Smooth muscle cell (in vitro differentiated cells): Measurements from ENCODE around the gene SIRPD. TPM values are rescaled to one million over a fixed set of nuclear protein-coding genes. Genes with fewer than 3 reads are reported as not detected.

Experiments used
- DNase-seq: peaks from one replicate; lab custom pipeline; 2025; ENCODE audit not compliant: unreplicated experiment; lab: John Stamatoyannopoulos, UW
- H2AFZ ChIP-seq: fragments of 200-600 bp; sonication (generic); 2 replicates; pipeline ENCODE4 v1.6.0; 2016; ENCODE audit warnings: antibody characterized with exemption, low read depth, mild to moderate bottlenecking
- H3F3A ChIP-seq: fragments of 200-600 bp; sonication (generic); 2 replicates; pipeline ENCODE4 v1.6.0; 2017; ENCODE audit warnings: antibody characterized with exemption, low read depth
- H3K27ac ChIP-seq: fragments of 200-600 bp; sonication (generic); 2 replicates; pipeline ENCODE4 v1.5.1; 2016; ENCODE audit warnings: low read depth, mild to moderate bottlenecking
- H3K27me3 ChIP-seq: fragments of 200-600 bp; sonication (generic); 2 replicates; pipeline ENCODE4 v1.6.1; 2016; ENCODE audit warnings: low read depth, mild to moderate bottlenecking
- H3K36me3 ChIP-seq: fragments of 200-600 bp; sonication (generic); 2 replicates; pipeline ENCODE4 v1.5.1; 2016; ENCODE audit warnings: low read depth
- H3K4me1 ChIP-seq: fragments of 200-600 bp; sonication (generic); 2 replicates; pipeline ENCODE4 v1.5.1; 2016; ENCODE audit warnings: low read depth
- H3K4me2 ChIP-seq: fragments of 200-600 bp; sonication (generic); 2 replicates; pipeline ENCODE4 v1.6.0; 2016; ENCODE audit warnings: mild to moderate bottlenecking
- H3K4me3 ChIP-seq: fragments of 200-600 bp; sonication (generic); 2 replicates; pipeline ENCODE4 v1.5.1; 2016; ENCODE audit warnings: mild to moderate bottlenecking
- H3K79me2 ChIP-seq: fragments of 200-600 bp; sonication (generic); 2 replicates; pipeline ENCODE4 v1.6.0; 2016; ENCODE audit warnings: low read depth, mild to moderate bottlenecking
- H3K9ac ChIP-seq: fragments of 200-600 bp; sonication (generic); 2 replicates; pipeline ENCODE4 v1.6.0; 2016; ENCODE audit warnings: low read depth
- H3K9me3 ChIP-seq: fragments of 200-600 bp; sonication (generic); replicated peaks from 2 replicates; pipeline ENCODE4 v1.5.1; 2016; ENCODE audit warnings: low read depth
- H4K20me1 ChIP-seq: fragments of 200-600 bp; sonication (generic); 2 replicates; pipeline ENCODE4 v1.6.0; 2016; ENCODE audit warnings: low read depth
- WGBS: methylation state at CpG from one replicate; pipeline ENCODE4 v1.1.7; 2016; ENCODE audit warnings: low lambda C conversion rate; 5-methylcytosine and 5-hydroxymethylcytosine counted together
- polyA plus RNA-seq: library from polyadenylated mRNA; unstranded; fragments of >200 nt; fragmentation: Nextera tagmentation; extraction: Ambion mirVana; gene quantifications from 2 replicates; pipeline ENCODE4 v1.2.1, GENCODE V29; 2016
- total RNA-seq: library from RNA; depleted of rRNA; stranded (reverse); fragments of >200 nt; gene quantifications from 2 replicates; pipeline ENCODE4 v1.2.3, GENCODE V29; 2014
- TF ChIP-seq, protein P1 (sequence below): fragments of 200-600 bp; sonication (generic); IDR thresholded peaks from 2 replicates; pipeline ENCODE4 v1.5.1; 2017; ENCODE audit warnings: borderline replicate concordance, mild to moderate bottlenecking, antibody characterized with exemption; ENCODE audit not compliant: insufficient read depth, poor library complexity, severe bottlenecking

SIRPD gene
- total and polyA plus RNA-seq, 2 experiments from 2014 or later = not detected

GRCh38 chr20:1509237-1509636, 48.3 kb downstream of the SIRPD start:
- TF ChIP-seq, protein P1, sequence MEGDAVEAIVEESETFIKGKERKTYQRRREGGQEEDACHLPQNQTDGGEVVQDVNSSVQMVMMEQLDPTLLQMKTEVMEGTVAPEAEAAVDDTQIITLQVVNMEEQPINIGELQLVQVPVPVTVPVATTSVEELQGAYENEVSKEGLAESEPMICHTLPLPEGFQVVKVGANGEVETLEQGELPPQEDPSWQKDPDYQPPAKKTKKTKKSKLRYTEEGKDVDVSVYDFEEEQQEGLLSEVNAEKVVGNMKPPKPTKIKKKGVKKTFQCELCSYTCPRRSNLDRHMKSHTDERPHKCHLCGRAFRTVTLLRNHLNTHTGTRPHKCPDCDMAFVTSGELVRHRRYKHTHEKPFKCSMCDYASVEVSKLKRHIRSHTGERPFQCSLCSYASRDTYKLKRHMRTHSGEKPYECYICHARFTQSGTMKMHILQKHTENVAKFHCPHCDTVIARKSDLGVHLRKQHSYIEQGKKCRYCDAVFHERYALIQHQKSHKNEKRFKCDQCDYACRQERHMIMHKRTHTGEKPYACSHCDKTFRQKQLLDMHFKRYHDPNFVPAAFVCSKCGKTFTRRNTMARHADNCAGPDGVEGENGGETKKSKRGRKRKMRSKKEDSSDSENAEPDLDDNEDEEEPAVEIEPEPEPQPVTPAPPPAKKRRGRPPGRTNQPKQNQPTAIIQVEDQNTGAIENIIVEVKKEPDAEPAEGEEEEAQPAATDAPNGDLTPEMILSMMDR = no peak
- no peaks in the 10 kb centered on the region for H3K36me3 ChIP-seq
- H3K4me2 ChIP-seq = no peak overlapping the region
- no peak for DNase-seq
- H3F3A ChIP-seq = no peaks in the 10 kb centered on the region
- 52% methylated on average over 9 of the region's 9 CpGs for WGBS
- H3K27ac ChIP-seq = no peak overlapping the region
- no peaks in the 10 kb centered on the region for H3K79me2 ChIP-seq
- H3K9ac ChIP-seq = no peak overlapping the region
- no peaks in the 10 kb centered on the region for H4K20me1 ChIP-seq
- H3K4me1 ChIP-seq = no peaks in the 10 kb centered on the region
- no peak overlapping the region for H3K4me3 ChIP-seq
- peaks cover 12% of the 10 kb centered on the region for H3K27me3 ChIP-seq
- H3K9me3 ChIP-seq = no peaks in the 10 kb centered on the region
- no peak overlapping the region for H2AFZ ChIP-seq

DNA sequence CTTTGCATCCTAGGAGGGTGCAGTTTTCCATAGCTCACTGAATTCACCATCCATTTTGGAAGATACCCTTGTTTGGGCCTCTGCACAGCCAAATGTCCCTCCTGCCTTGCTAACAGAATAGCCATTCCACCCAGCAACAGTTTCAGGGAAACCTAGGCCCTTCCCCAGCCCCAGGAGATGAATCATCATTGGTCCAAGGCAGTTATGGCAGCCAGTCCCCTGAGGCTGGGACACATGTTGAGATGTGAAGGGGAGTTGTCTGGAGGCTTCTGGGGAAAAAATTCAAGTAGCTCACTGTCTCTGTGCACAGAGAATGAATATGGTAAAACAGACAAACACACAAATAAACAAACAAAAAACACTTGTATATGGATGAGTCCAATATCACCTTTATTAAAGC, 48.9 kb downstream of the SIRPD start:
- Histone ChIP-seq H3F3A (no peaks in the 10 kb centered on the region), H2AFZ (no peak overlapping the region), H3K9ac (no peak overlapping the region), H3K4me1 (no peaks in the 10 kb centered on the region), H3K4me2 (no peak overlapping the region), H3K9me3 (no peaks in the 10 kb centered on the region), H4K20me1 (no peaks in the 10 kb centered on the region), H3K27ac (no peak overlapping the region), H3K79me2 (no peaks in the 10 kb centered on the region), H3K36me3 (no peaks in the 10 kb centered on the region), H3K4me3 (no peak overlapping the region), H3K27me3 (peaks cover 12% of the 10 kb centered on the region)
- TF ChIP-seq, protein P1 = no peak
- DNase-seq = no peak

GRCh38 chr20:1507276-1507675, 50.2 kb downstream of the SIRPD start:
- no peak overlapping the region for H2AFZ ChIP-seq
- TF ChIP-seq, protein P1 = no peak

GRCh38 chr20:1505871-1506270, 51.6 kb downstream of the SIRPD start:
- no peak for DNase-seq
- H4K20me1 ChIP-seq = no peaks in the 10 kb centered on the region
- H3K4me2 ChIP-seq = no peak overlapping the region
- H3K9me3 ChIP-seq = no peaks in the 10 kb centered on the region
- TF ChIP-seq, protein P1 = no peak
- no peaks in the 10 kb centered on the region for H3K36me3 ChIP-seq
- H3K9ac ChIP-seq = no peak overlapping the region
- H3K27me3 ChIP-seq = peaks cover 5% of the 10 kb centered on the region
- H3K4me1 ChIP-seq = no peaks in the 10 kb centered on the region
- no peak overlapping the region for H3K4me3 ChIP-seq
- H3K79me2 ChIP-seq = no peaks in the 10 kb centered on the region
- no peaks in the 10 kb centered on the region for H3F3A ChIP-seq
- WGBS = 97% methylated on average over 1 of the region's 1 CpG
- H3K27ac ChIP-seq = no peak overlapping the region
- H2AFZ ChIP-seq = no peak overlapping the region

More at GRCh38 chr20:1507276-1507675, 50.2 kb downstream of the SIRPD start:
- H3K9ac ChIP-seq = no peak overlapping the region
- 72% methylated on average over 3 of the region's 3 CpGs for whole genome bisulfite sequencing
- H3K27ac ChIP-seq = no peak overlapping the region
- DNase-seq = no peak
- no peaks in the 10 kb centered on the region for H3K4me1 ChIP-seq
- H3K4me2 ChIP-seq = no peak overlapping the region
- peaks cover 12% of the 10 kb centered on the region for H3K27me3 ChIP-seq
- no peaks in the 10 kb centered on the region for H3K36me3 ChIP-seq
- no peaks in the 10 kb centered on the region for H3K79me2 ChIP-seq
- no peak overlapping the region for H3K4me3 ChIP-seq
- H3F3A ChIP-seq = no peaks in the 10 kb centered on the region
- no peaks in the 10 kb centered on the region for H4K20me1 ChIP-seq
- H3K9me3 ChIP-seq = no peaks in the 10 kb centered on the region
